Measurements from ENCODE around the gene GALNTL6. TPM values are rescaled to one million over a fixed set of nuclear protein-coding genes. Genes with fewer than 3 reads are reported as not detected.

Gene GALNTL6
- total RNA-seq, 1 experiment from 2014 or later = not detected

- no peak overlapping the region for H3K27ac Mint-ChIP-seq (ENCODE audit: low read depth, unreplicated experiment)
- intact Hi-C loops (cut with micrococcal nuclease) = no loop called here
- H3K36me3 Mint-ChIP-seq (ENCODE audit: insufficient read depth, unreplicated experiment) = no peaks in the 10 kb centered on the region
- H3K27me3 Mint-ChIP-seq (ENCODE audit: insufficient read depth, unreplicated experiment) = peaks cover 29% of the 10 kb centered on the region
- no peaks in the 10 kb centered on the region for H3K4me1 Mint-ChIP-seq (ENCODE audit: insufficient read depth, unreplicated experiment)
- ChIA-PET POLR2A (no interaction called here), CTCF (no interaction called here)
- no peak for TF ChIP-seq CTCF (IDR thresholded peaks at IDR 0.05; ENCODE audit: unreplicated experiment)
- BruUV-seq (replicated peaks) = no TSS peak
- H3K9me3 Mint-ChIP-seq (ENCODE audit: unreplicated experiment) = no peaks in the 10 kb centered on the region
- no peak overlapping the region for H3K4me3 Mint-ChIP-seq (ENCODE audit: unreplicated experiment)
- no peak for DNase-seq (ENCODE audit: unreplicated experiment)
Observed at GRCh38 chr4:172543249-172543648, 730.0 kb downstream of the GALNTL6 start.

- peaks cover 62% of the 10 kb centered on the region for H3K27me3 Mint-ChIP-seq (ENCODE audit: insufficient read depth, unreplicated experiment)
- H3K9me3 Mint-ChIP-seq (ENCODE audit: unreplicated experiment) = no peaks in the 10 kb centered on the region
- no TSS peak for BruUV-seq (replicated peaks)
- POLR2A ChIA-PET = interaction anchor here (0.6 kb wide), 1 partner anchor 40 kb away, joined by 3 read pairs; no protein-coding TSS in a partner anchor
- no peak for TF ChIP-seq CTCF (IDR thresholded peaks at IDR 0.05; ENCODE audit: unreplicated experiment)
- CTCF ChIA-PET = no interaction called here
- no peak for DNase-seq (ENCODE audit: unreplicated experiment)
- intact Hi-C loops (cut with micrococcal nuclease) = no loop called here
- no peak overlapping the region for H3K4me3 Mint-ChIP-seq (ENCODE audit: unreplicated experiment)
- H3K4me1 Mint-ChIP-seq (ENCODE audit: insufficient read depth, unreplicated experiment) = no peaks in the 10 kb centered on the region
- H3K27ac Mint-ChIP-seq (ENCODE audit: low read depth, unreplicated experiment) = no peak overlapping the region
- no peaks in the 10 kb centered on the region for H3K36me3 Mint-ChIP-seq (ENCODE audit: insufficient read depth, unreplicated experiment)
Observed at GRCh38 chr4:172546782-172547181, 733.6 kb downstream of the GALNTL6 start.

GRCh38 chr4:172547724-172548123 lies 734.5 kb downstream of the GALNTL6 start:
- H3K36me3 Mint-ChIP-seq (ENCODE audit: insufficient read depth, unreplicated experiment) = no peaks in the 10 kb centered on the region
- no peak for TF ChIP-seq CTCF (IDR thresholded peaks at IDR 0.05; ENCODE audit: unreplicated experiment)
- no peaks in the 10 kb centered on the region for H3K4me1 Mint-ChIP-seq (ENCODE audit: insufficient read depth, unreplicated experiment)
- no peak overlapping the region for H3K4me3 Mint-ChIP-seq (ENCODE audit: unreplicated experiment)
- ChIA-PET CTCF (no interaction called here), POLR2A (no interaction called here)
- intact Hi-C loops (cut with micrococcal nuclease) = no loop called here
- DNase-seq (ENCODE audit: unreplicated experiment) = no peak
- no peaks in the 10 kb centered on the region for H3K9me3 Mint-ChIP-seq (ENCODE audit: unreplicated experiment)
- H3K27ac Mint-ChIP-seq (ENCODE audit: low read depth, unreplicated experiment) = no peak overlapping the region
- peaks cover 70% of the 10 kb centered on the region for H3K27me3 Mint-ChIP-seq (ENCODE audit: insufficient read depth, unreplicated experiment)
- no TSS peak for BruUV-seq (replicated peaks)

GRCh38 chr4:172553216-172553615 lies 740.0 kb downstream of the GALNTL6 start:
- Mint-ChIP-seq H3K9me3 (ENCODE audit: unreplicated experiment) (no peaks in the 10 kb centered on the region), H3K27ac (ENCODE audit: low read depth, unreplicated experiment) (no peak overlapping the region), H3K27me3 (ENCODE audit: insufficient read depth, unreplicated experiment) (peaks cover 82% of the 10 kb centered on the region), H3K36me3 (ENCODE audit: insufficient read depth, unreplicated experiment) (no peaks in the 10 kb centered on the region), H3K4me1 (ENCODE audit: insufficient read depth, unreplicated experiment) (no peaks in the 10 kb centered on the region), H3K4me3 (ENCODE audit: unreplicated experiment) (no peak overlapping the region)
- ChIA-PET CTCF (no interaction called here), POLR2A (no interaction called here)
- intact Hi-C loops (cut with micrococcal nuclease) = no loop called here
- no peak for DNase-seq (ENCODE audit: unreplicated experiment)
- no peak for TF ChIP-seq CTCF (IDR thresholded peaks at IDR 0.05; ENCODE audit: unreplicated experiment)
- BruUV-seq (replicated peaks) = no TSS peak
